HG03575 (cell line): ENCODE results near the gene ANKRD44.
"Not testable (repeated sequence)": the region's sequence is repeated elsewhere in the genome, so short reads cannot be mapped to it uniquely, and the experiment has no call there.

Experiments
- ATAC-seq: cut with Tn5 transposase; IDR thresholded peaks from one replicate; pipeline ENCODE4 v1.9.1; 2021; ENCODE audit not compliant: unreplicated experiment, insufficient number of reproducible peaks, low FRiP score; ENCODE audit errors: extremely low read depth

ANKRD44 gene

DNA sequence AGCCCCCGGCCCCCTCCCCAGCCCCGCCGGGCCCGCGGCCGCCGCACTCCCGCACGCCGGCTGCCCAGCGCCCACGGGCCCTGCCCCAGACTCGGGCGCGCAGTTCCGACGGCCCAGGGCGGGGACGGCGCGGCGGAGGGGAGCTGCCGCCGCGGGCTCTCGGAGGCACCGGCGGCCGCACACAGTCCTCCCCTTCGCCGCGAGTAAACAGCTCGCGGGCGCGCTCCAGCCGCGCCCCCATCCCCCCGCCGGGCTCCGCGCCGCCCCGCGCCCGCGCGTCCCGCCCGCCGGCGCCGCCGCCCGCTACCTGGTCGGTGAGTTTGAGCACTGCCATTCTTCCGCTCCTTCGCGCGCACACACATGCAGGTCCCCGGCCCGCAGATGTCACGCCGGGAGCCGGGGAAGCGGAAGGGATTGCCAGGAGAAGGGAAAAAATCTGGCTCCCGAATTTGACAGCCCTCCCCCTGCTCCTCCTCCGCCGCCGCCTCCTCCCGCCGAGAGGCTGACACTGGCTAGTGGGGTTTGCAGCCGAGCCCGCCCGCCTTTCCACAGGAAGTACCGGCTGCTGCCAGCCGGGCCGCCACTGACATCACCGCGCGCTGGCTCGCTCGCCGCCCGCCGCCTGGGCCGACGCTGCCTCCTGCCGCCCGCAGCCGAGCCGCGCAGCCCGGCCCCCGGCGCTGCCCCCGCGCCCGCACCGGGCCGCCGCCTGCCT lies at the start of gene ANKRD44:
ANKRD44 (minus strand) TSS at position 510 of the 715 bp plus-strand sequence; CDS start at position 334, 176 bp downstream.
- ATAC-seq: no peak

DNA sequence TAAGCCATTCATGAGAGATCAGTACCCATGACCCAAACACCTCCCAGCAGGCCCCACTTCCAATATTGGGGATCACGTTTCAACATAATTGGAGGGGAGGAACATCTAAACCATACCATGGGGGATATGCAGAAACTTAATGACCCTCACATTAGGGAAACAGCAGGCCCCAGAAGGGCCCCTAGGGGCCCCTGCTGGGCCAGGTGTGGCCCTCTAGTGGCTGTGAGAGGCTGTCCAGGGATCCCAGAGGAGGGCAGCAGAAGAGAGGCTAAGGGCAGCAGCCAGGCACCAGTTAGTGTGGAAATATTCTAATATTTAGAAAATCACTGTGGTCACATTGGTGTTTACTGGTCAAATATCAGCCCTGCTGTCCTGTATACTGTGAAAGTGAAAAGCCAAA lies 49.3 kb upstream of the ANKRD44 start:
- no peak for ATAC-seq

DNA sequence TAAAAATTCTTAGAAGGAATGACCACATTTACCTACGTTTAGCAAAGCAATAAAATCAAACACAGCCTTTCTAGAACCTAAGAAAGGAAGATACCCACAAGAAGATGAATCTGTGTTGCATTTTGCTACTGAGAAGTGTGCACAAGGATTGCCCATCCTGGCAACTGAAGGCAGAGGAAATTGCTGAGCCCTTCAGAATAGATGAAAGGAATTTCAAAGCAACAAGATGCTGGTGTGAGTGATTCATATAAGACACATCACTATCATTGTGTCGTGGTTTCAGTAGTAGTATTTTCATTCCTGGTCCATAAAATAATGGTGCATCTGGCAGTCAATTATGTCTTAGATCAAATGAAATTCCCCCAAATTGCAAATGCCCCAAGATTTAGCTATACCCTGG lies 48.4 kb upstream of the ANKRD44 start:
- ATAC-seq: no peak

DNA sequence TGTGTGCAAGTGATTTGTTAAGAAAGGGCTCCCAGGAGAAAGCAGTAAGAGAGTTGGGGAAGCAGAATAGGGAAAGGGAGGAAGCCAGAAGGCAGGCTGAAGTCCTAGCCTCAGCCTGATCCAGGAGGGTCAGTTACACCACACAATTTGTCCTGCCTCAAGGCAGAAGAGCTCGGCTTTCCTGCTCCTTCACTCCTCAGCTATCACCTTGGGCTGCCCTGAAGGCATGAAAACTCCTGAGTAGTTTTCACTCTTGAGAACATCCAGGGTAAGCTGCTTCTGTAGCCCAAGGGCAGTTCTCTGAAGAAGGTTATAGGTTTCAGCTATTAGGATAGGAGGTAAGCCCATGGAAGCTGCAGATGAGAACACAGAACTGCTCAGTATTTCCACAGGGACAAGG lies 47.4 kb upstream of the ANKRD44 start:
- no peak for ATAC-seq

DNA sequence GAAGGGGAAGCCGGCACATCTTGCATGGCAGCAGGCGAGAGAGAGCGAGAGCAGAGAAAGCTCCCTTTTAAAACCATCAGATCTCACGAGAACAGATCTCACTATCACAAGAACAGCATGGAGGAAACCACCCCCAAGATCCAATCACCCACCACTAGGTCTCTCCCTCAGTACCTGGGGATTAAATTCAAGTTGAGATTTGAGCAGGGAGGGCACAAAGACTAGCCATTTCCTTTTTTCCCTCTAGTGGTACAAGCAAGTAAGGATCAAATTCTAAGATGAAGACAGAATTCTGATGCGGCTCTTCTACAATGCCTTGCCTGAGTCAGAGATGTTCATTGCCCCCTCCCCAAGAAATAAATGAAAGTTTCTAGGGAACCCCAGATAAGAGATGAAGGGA lies 45.6 kb upstream of the ANKRD44 start:
- no peak for ATAC-seq

DNA sequence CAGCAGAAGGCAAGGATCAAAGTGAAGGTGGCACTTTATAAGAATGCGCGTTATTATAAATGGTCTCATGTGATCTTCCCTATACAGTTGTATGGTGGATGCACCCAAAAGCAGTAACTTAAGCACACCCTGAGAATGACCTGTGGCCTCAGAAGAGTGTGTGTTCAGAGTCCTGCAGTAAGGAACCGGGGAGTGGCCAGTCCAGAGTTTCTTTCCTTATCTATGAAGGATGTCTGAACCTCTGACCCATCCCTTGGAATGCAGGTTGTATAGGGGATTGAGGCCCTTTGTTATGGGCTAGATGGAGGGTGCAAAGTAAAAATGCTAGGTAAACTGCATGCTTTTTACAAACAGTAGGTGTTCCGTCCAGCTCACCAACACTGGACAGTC lies 43.6 kb upstream of the ANKRD44 start:
- ATAC-seq: no peak

DNA sequence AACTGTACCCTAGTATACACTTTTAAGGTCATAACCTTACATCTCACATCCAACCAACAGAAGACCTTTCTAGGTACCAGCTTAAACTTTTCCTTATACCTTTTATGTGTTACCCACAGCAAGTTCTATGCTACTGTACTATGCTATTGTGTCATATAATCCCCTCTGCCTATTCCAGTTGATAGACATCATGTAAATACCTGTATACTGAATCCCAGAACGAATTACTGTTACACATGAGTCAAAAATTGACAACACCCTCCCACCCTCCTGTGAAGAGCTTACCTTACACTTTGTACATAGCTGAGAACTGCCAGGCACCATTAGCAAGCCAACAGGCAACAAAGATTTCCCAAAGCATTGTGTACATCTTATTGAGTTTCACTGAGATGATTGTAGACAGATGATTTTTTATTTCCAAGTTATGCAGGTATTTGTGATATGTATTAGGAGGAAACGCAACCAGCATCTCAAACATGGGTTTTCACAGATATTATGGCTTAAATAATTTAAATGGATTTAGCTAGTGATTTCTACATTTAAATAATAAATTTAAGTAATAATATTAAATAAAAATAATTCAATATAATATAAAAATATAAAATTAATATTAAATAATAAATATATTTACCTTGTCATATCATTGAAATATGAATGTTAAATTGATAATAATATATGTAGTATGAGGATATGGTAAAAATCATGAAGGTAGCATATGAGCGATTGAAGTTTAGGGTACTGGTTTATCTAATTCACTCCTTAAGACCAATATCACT lies 43.0 kb upstream of the ANKRD44 start:
- ATAC-seq: no peak

DNA sequence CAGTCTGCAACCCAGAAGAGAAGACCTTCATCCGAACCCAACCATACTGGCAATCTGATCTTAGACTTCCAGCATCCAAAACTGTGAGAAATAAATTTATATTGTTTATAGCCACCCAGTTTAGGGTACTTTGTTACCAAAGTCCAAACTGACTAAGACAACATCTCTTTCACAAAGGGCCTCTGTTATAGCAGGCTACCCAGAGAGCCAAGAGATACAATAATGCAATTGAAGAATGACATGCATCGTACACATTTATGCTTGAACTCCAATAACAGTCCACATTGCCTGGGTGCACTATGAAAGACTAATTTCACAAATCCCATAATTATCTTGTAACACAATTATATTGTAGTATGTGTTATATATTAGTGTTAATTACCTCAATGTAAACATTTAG lies 39.1 kb upstream of the ANKRD44 start:
- ATAC-seq: no peak

DNA sequence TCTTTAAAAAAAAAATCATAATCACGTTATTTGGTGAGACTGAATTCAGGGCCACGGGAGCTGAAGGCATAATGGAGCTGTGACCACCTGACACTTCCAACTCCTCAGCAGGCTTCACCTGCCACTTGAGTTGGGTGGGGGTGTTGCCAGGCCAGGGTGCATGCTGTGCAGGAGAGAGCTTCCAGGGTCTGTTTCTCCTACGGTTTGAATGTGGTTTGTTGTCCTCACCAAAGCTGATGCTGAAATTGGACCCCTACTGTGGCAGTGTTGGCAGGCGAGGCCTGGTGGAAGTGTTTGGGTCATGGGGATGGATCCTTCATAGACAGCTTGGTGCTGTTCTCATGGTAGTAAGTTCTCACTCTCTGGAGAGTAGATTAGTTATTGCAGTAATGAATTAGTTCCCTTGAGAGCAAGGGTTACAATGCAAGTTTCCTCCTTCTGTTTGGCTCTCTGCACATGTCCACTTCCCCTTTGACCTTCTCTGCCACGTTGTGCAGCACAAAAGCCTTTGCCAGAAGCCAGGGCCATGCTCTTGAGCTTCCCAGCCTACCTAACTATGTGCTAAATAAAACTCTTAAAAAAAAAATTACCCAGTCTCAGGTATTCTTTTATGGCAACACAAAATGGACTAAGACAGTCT lies 38.3 kb upstream of the ANKRD44 start:
- no peak for ATAC-seq

DNA sequence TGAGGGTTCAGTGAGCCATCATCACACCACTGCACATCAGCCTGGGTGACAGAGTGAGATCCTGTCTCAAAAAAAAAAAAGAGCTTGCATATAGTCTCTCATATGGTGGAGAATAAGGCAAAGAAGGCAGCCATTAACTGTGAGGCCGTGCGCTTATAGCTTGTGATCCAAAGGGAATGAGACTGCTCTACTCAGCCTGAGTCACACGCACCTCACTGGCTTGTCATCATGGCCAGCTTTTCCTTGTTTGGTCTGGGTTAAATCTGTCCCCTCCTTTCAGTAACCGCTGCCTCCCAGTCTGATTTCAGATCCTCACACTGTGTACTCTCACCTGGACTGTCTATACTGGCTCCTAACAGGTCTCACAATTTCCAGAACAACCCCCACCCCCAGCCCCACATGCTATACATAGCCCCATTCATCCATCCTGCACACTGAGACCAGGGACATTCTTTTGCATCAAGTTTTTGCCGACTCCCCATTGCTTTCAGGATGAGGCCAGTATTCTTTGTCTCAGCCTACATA lies 35.3 kb upstream of the ANKRD44 start:
- ATAC-seq: no peak

DNA sequence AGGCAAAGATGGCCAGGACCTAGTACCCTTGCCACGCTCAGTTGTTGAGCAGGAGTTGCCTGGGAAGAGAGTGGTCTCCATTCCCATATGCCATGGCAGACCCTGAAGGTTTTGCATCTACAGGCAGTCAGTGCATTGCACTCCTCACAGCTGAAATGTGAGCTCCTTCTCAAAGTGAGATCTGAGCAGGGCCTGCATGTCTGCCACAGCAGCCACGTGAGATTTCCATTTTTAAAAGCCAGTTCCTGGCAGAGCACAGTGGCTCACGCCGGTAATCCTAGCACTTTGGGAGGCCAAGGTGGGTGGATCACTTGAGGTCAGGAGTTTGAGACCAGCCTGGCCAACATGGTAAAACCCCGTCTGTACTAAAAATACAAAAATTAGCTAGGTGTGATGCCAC lies 33.4 kb upstream of the ANKRD44 start:
- ATAC-seq: not testable (repeated sequence)

DNA sequence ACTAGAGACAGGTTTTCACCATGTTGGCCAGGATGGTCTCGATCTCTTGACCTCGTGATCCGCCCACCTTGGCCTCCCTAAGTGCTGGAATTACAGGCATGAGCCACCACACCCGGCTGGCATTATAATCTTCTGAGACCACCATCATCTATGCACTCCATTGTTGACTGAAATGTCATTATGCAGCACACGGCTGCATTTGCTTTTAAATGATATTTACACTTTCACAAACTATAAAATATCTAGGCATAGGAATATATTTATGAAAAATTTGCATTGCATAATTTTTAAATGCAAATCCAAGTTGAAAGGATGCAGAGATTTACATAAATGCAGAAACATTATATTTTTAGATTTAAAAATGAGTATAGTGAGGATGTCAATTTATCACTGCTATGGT lies 30.0 kb upstream of the ANKRD44 start:
- no peak for ATAC-seq

DNA sequence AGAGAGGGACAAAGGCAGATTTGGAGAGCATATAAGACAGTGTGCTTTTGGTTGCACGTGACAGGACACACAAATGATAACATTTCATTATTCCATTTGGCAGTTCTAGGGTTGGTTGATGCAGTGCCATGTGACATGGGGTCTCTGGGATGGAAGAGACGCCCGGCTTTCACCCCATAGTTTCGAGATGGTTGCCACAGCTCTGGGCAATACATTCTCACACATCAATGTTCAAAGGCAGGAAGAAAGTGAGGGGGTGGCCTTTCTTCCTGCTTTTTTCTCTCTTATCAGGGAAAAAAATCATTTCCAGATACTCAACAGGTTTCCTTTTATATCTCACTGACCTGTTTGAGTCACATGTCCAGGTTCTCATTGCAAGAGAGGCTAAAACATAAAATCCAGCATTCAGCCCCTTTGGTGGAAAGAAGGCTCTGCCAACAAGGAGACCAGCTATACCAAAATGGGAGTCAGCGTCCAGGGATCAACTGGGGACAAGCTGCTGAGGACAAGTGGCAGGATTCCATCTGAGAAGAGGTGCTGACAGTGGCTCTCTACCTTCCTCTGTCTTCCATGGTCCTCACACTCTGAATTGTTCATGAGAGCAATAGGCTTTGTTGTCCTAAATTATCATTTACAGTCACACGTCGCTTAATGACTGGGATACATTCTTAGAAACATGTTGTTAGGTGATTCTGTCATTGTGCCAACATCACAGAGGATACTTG lies 29.1 kb upstream of the ANKRD44 start:
- ATAC-seq: no peak

DNA sequence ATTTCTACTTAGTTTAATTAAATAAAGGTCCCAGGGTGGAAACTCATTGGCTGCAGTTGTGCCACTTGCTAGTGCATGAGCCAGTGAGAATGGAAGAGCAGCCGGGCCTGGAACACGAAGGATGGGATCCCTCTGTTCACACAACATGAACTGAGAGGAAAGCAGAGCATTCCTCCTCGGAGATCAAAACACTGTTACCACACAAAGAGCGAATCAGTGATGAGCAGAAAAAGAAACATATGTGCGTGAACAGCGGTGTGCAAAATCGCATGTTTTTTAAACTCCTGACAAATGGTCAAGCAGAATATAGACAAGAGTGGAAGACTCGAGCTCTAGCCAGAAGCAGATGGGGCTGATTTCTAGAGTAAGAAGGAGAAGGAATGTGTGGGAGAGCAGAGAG lies 28.4 kb upstream of the ANKRD44 start:
- ATAC-seq: no peak

DNA sequence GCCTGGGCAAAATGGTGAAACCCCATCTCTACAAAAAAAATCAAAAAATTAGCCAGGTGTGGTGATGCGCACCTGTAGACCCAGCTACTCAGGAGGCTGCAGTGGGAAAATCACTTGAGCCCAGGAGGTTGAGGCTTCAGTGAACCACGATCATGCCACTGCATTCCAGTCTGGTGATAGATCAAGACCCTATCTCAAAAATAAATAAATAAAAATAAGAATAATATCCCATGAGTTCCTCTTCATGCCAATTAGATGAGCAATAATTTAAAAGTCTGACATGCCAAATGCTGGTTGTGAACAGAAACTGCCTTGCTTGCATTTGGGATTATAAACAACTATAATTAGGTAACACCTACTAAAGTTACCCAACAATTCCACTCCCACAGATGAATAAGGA lies 22.1 kb upstream of the ANKRD44 start:
- no peak for ATAC-seq

DNA sequence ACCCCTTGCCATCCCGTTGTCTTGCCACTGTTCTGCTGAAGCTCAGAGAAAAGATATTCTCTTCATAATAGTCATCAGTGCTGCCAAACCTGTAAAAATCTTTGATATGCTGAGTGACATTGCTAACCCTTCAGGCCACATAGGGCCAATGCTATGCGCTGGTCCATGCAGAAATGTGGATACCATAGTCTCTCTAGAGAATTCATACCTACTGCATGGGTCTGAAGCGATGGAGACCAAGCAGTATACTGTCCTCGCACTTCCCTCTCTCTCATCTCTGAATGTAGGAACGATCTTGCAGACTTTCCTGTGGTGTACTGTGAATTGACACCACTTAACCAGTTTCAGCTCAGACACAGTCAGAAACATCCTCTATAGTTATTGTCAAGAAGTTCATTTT lies 17.9 kb upstream of the ANKRD44 start:
- no peak for ATAC-seq

DNA sequence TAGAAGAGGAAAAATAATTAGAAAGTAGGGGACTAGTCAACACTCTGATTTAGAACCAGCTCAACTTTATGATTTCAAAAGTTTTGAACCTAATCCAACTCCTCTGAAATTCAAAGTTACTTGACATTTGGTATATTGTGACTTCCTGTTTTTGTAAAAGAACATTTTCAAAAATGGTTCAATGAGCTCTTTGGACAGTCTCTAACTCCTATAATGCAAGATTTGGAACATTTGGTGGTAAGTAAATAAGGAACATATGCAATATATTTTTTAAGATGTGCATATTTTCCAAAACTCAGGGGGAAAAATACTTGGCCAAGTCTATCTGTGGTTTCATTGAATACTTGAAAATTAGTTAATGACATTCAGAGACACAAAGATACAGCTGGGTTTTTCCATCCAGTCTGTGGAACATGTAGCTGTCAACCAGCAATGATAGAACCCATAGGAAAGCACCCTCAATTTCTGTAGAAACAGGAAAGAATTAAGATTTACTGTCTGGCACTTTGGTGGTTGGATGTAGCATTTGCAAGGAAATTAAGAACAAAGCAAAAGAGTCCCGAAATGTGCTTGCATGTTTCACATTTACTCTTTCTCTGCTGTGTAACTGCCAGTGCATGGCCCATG lies 17.0 kb upstream of the ANKRD44 start:
- ATAC-seq: no peak

DNA sequence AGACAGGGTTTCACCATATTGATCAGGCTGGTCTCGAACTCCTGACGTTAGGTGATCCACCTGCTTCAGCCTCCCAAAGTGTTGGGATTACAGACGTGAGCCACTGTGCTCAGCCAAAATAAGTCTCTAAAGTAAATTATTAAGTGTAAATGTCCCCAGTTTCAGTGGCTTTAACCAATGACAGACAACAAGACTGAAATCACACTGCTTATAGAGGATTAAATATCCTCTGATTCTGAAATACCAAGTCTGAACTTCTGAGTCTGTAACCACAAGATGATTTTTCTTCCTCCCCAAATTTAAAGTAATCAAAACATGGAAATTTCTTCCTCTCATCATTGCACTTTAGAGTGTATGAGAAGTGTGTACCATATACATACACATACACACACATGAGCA lies 16.5 kb upstream of the ANKRD44 start:
- no peak for ATAC-seq

DNA sequence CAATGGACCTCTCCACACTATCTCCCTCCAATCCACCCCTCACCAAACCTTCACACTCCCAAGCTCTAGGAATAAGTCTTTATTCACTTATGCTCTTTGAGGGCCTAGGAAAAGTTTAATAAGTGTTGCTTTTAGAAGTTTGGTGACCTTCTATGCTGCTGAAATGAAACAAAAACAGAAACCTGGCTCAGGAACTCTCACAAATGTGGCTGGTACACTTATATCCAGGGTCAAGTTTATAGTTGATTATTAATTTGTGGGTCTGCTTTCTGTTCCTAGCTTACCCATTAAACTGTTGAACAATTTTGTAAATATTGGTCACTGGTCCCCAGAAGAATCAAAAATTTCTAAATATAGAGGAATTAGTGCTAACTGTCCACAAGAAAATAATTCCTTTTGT lies 14.2 kb upstream of the ANKRD44 start:
- ATAC-seq: no peak
